Heart left ventricle (tissue), 16 donors: Measurements from ENCODE around the gene FAM53C. TPM values are rescaled to one million over a fixed set of nuclear protein-coding genes. Genes with fewer than 3 reads are reported as not detected.

Source experiments
- ATAC-seq, 4 donors: fragments of 200-7000 bp; cut with Tn5 transposase; one replicate each; pipeline ENCODE4 v1.9.1; 2020 to 2022; ENCODE audit warnings: moderate library complexity in 4 of 4, mild to moderate bottlenecking in 3 of 4, moderate number of reproducible peaks in 1 of 4
- DNase-seq, 5 donors: peaks; one replicate each; pipeline ENCODE4 v3.0.0-alpha.2; 2020
- H3K27ac ChIP-seq, 12 donors: fragments of 200-600 bp; sonication (generic) in 4 of 12; one replicate each; pipeline versions ENCODE4 v1.5.0 to v1.8.0; 2016 to 2022; ENCODE audit warnings: mild to moderate bottlenecking in 2 of 12
- H3K27me3 ChIP-seq, 9 donors: fragments of 200-600 bp; sonication (generic) in 2 of 9; one replicate each; pipeline versions ENCODE4 v1.5.1 to v1.8.0; 2016 to 2022; ENCODE audit warnings: mild to moderate bottlenecking in 3 of 9
- H3K36me3 ChIP-seq, 9 donors: fragments of 200-600 bp; sonication (generic) in 2 of 9; one replicate each; pipeline versions ENCODE4 v1.5.0 to v1.8.0; 2018 to 2022; ENCODE audit warnings: mild to moderate bottlenecking in 2 of 9
- H3K4me1 ChIP-seq, 12 donors: fragments of 200-600 bp; sonication (generic) in 4 of 12; one replicate each; pipeline versions ENCODE4 v1.5.0 to v1.8.0; 2016 to 2022; ENCODE audit warnings: mild to moderate bottlenecking in 3 of 12
- H3K4me3 ChIP-seq, 12 donors: fragments of 200-600 bp; sonication (generic) in 4 of 12; one replicate each; pipeline versions ENCODE4 v1.5.0 to v1.8.0; 2017 to 2022; ENCODE audit warnings: mild to moderate bottlenecking in 9 of 12, moderate library complexity in 4 of 12
- H3K9me3 ChIP-seq, 12 donors: fragments of 200-600 bp; sonication (generic) in 4 of 12; one replicate each; pipeline versions ENCODE4 v1.5.0 to v1.8.0; 2016 to 2022; ENCODE audit warnings: mild to moderate bottlenecking in 1 of 12
- CTCF ChIP-seq, 12 donors: fragments of 200-600 bp; sonication (generic) in 4 of 12; IDR thresholded peaks; one replicate each; pipeline versions ENCODE4 v1.5.0 to v1.8.0; 2018 to 2022; ENCODE audit warnings: antibody characterized with exemption in 12 of 12, mild to moderate bottlenecking in 5 of 12
- POLR2A ChIP-seq, 2 donors: fragments of 450-650 bp; IDR thresholded peaks; one replicate each; pipeline ENCODE4 v1.6.1; 2017; ENCODE audit warnings: antibody characterized with exemption in 2 of 2, mild to moderate bottlenecking in 2 of 2, moderate library complexity in 2 of 2
- WGBS, 4 donors: extraction: QIAGEN DNeasy Blood & Tissue Kit in 2 of 4; methylation state at CpG; one replicate each; pipeline versions ENCODE4 v1.1.5 to v1.1.7; 2013 to 2018; 5-methylcytosine and 5-hydroxymethylcytosine counted together
- intact Hi-C, 10 donors: fragments of 100-400 bp; cut with DNase I; formaldehyde crosslinking; loops; one replicate each; pipeline versions ENCODE4 v1.11.1 to v1.14.2; 2022
- polyA plus RNA-seq, 2 donors: library from polyadenylated mRNA; stranded (reverse); fragments of 200-250 nt; gene quantifications; one replicate each; pipeline ENCODE4 v1.2.3, GENCODE V29; 2013
- total RNA-seq, 9 donors: library from RNA; depleted of rRNA in 2 of 9; stranded (reverse); fragments of >200 nt in 2 of 9; fragmentation: NEBNext Ultra II Directional in 3 of 9; extraction: Animal tissue kit (Norgen Biotek cat#: 25700) in 3 of 9; gene quantifications; one replicate each; pipeline versions ENCODE4 v1.1.0 to v1.2.4, GENCODE V29; 2016 to 2023
- donor health status: ischemic (EF 13 %, LVEDD 7.1; RV severe dilation, severe dysfunction).
- donor health status: healthy with polysubstance abuse.
- donor health status: DM: no; HTN: yes; CAD: no.
- donor health status: DM: no; HTN: no; CAD: no.
- donor health status: ischemic (EF 25% LVEDD 6.9; RV normal size, moderate dysfunction).
- donor health status: ischemic (EF 25% LVEDD 5.7; RV mildly dilated, moderate dysfunction).
- donor health status: healthy.
- donor health status: DM: yes; HTN: yes; CAD: no.
- donor health status: ischemic (EF 35%, LVEDD 5.7; RV mildly dilated, moderate dysfunction).
- donor health status: nonischemic (EF 11% LVEDD 7.7; RV severe dilation, severe dysfunction).
- donor health status: DM: yes; HTN: yes; CAD: no.
- donor health status: PGD.
- donor health status: ischemic (EF 29% LVEDD 5.4; RV normal size, mild dysfunction).
- donor health status: nonischemic (EF 23%, LVEDD 6.1; RV moderate dilation, normal function).

Gene FAM53C
- total and polyA plus RNA-seq, 11 donors = 15.0 to 41.0 (median 26.2) TPM

- Histone ChIP-seq H3K36me3 (peaks cover 0 to 30% (median 24%) of the 10 kb centered on the region in 9 donors), H3K9me3 (peaks cover 0 to 9% (median 0%) of the 10 kb centered on the region in 12 donors), H3K27me3 (no peaks in the 10 kb centered on the region), H3K4me3 (no peak overlapping the region), H3K27ac (peak overlapping the region in 5 of 12 donors; percentile 0 to 38 (median 26)), H3K4me1 (peaks cover 0 to 59% (median 32%) of the 10 kb centered on the region in 12 donors)
- intact Hi-C loops = loop anchor here in 1 of 10 donors (10.0 kb wide), 1 partner anchor 53 kb away; no protein-coding TSS in a partner anchor
- ATAC-seq (no peak), DNase-seq (no peak)
- TF ChIP-seq POLR2A (IDR thresholded peaks at IDR 0.05) (no peak), CTCF (IDR thresholded peaks at IDR 0.05) (no peak)
These were observed 13.5 kb downstream of the FAM53C start for GRCh38 chr5:138351517-138351916.

- H3K27me3 ChIP-seq = no peaks in the 10 kb centered on the region
- WGBS, 4 donors = 7 to 62% (median 29%) methylated on average over 3 to 30 of the region's 30 CpGs
- DNase-seq = peak; percentile 80 to 94 (median 83)
- peak within 1 kb of the TSS; percentile 67 to 99 (median 96) for H3K4me3 ChIP-seq
- peaks cover 0 to 23% (median 17%) of the 10 kb centered on the region in 9 donors for H3K36me3 ChIP-seq
- H3K9me3 ChIP-seq = peaks cover 0 to 9% (median 0%) of the 10 kb centered on the region in 12 donors
- TF ChIP-seq CTCF (IDR thresholded peaks at IDR 0.05) (peak; percentile 83 to 99 (median 96)), POLR2A (IDR thresholded peaks at IDR 0.05) (peak in 1 of 2 donors; percentile 26)
- peaks cover 0 to 64% (median 35%) of the 10 kb centered on the region in 12 donors for H3K4me1 ChIP-seq
- intact Hi-C loops = loop anchor here in 1 of 10 donors (10.0 kb wide), 1 partner anchor 53 kb away; no protein-coding TSS in a partner anchor
- H3K27ac ChIP-seq = peak within 1 kb of the TSS; percentile 92 to 99 (median 97)
- peak; percentile 56 to 91 (median 82) for ATAC-seq
These were observed 14.1 kb downstream of the FAM53C start, which contains the start of gene KDM3B for GRCh38 chr5:138352071-138352721. TSS of gene KDM3B (plus strand) at chr5:138352685. CDS start at chr5:138352796, 111 bp downstream.

GRCh38 chr5:138352722-138353559, 14.9 kb downstream of the FAM53C start:
- Histone ChIP-seq H3K4me1 (peaks cover 0 to 64% (median 36%) of the 10 kb centered on the region in 12 donors), H3K27me3 (no peaks in the 10 kb centered on the region), H3K27ac (peak overlapping the region; percentile 92 to 99 (median 97)), H3K9me3 (peaks cover 0 to 9% (median 0%) of the 10 kb centered on the region in 12 donors), H3K36me3 (peaks cover 0 to 16% (median 10%) of the 10 kb centered on the region in 9 donors), H3K4me3 (peak overlapping the region; percentile 67 to 99 (median 96))
- intact Hi-C loops = loop anchor here in 1 of 10 donors (10.0 kb wide), 1 partner anchor 52 kb away; no protein-coding TSS in a partner anchor
- WGBS, 4 donors = 0% methylated on average over 20 to 88 of the region's 88 CpGs
- ATAC-seq (peak in 3 of 4 donors; percentile 65 to 75 (median 69)), DNase-seq (peak; percentile 59 to 81 (median 69))
- TF ChIP-seq POLR2A (IDR thresholded peaks at IDR 0.05) (peak in 1 of 2 donors; percentile 26), CTCF (IDR thresholded peaks at IDR 0.05) (peak in 8 of 12 donors; percentile 22 to 65 (median 38))
